Stimulated activated memory B cell treated with anti-CD40 and anti-IgM and Interleukin-4, amounts not matched to agents 10 μg/mL and 1 μg/mL and 100 μg/mL, for 72 hours (primary cell): Measurements from ENCODE around the gene VLDLR.

Experiments used
- ATAC-seq: fragments of 150-1000 bp; cut with Tn5 transposase; 2 replicates; pipeline ENCODE4 v1.10.0; 2021
- H3K27ac Mint-ChIP-seq: one replicate; pipeline ENCODE4 v1.8.0; 2022; ENCODE audit warnings: mild to moderate bottlenecking, mixed read lengths
- H3K27me3 Mint-ChIP-seq: one replicate; pipeline ENCODE4 v1.8.0; 2022; ENCODE audit warnings: mixed read lengths
- H3K36me3 Mint-ChIP-seq: one replicate; pipeline ENCODE4 v1.8.0; 2022; ENCODE audit warnings: mixed read lengths
- H3K4me1 Mint-ChIP-seq: one replicate; pipeline ENCODE4 v1.8.0; 2022; ENCODE audit warnings: mixed read lengths
- H3K4me3 Mint-ChIP-seq: one replicate; pipeline ENCODE4 v1.8.0; 2022; ENCODE audit warnings: mild to moderate bottlenecking, moderate library complexity, mixed read lengths
- H3K9me3 Mint-ChIP-seq: one replicate; pipeline ENCODE4 v1.8.0; 2022; ENCODE audit warnings: mixed read lengths

Gene VLDLR

DNA sequence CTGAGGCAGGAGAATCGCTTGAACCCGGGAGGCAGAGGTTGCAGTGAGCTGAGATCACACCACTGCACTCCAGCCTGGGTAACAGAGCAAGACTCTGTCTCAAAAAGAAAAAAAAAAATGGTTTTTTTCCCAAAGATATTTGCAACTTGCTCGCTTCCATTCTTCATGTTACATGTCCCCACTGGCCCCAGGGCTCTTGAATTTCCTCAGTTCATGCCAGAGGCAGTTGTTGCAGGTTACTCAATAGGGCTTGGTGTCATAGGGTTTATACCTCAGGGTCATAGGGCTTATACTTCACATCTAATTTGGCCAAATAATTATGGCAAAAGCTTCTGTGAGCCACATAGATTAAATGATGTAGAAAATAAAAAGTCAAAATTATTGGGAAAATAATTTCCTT is 51.6 kb downstream of the VLDLR start:
- H3K27ac Mint-ChIP-seq, result no peak overlapping the region
- no peaks in the 10 kb centered on the region for H3K27me3 Mint-ChIP-seq
- ATAC-seq, result no peak
- H3K36me3 Mint-ChIP-seq, result no peaks in the 10 kb centered on the region
- H3K4me1 Mint-ChIP-seq, result no peaks in the 10 kb centered on the region
- H3K4me3 Mint-ChIP-seq, result no peak overlapping the region
- no peaks in the 10 kb centered on the region for H3K9me3 Mint-ChIP-seq

GRCh38 chr9:2674141-2674824 is 52.7 kb downstream of the VLDLR start:
- Mint-ChIP-seq H3K4me3 (no peak overlapping the region), H3K4me1 (no peaks in the 10 kb centered on the region), H3K9me3 (no peaks in the 10 kb centered on the region), H3K36me3 (no peaks in the 10 kb centered on the region), H3K27ac (no peak overlapping the region), H3K27me3 (no peaks in the 10 kb centered on the region)
- ATAC-seq, result no peak

- H3K27ac Mint-ChIP-seq, result no peak overlapping the region
- no peak overlapping the region for H3K4me3 Mint-ChIP-seq
- ATAC-seq, result no peak
- no peaks in the 10 kb centered on the region for H3K36me3 Mint-ChIP-seq
- no peaks in the 10 kb centered on the region for H3K4me1 Mint-ChIP-seq
- no peaks in the 10 kb centered on the region for H3K9me3 Mint-ChIP-seq
- no peaks in the 10 kb centered on the region for H3K27me3 Mint-ChIP-seq
These were observed 54.2 kb downstream of the VLDLR start for GRCh38 chr9:2675834-2676233.

GRCh38 chr9:2676466-2676865 is 54.9 kb downstream of the VLDLR start:
- Mint-ChIP-seq H3K27me3 (no peaks in the 10 kb centered on the region), H3K27ac (no peak overlapping the region), H3K36me3 (no peaks in the 10 kb centered on the region)

GRCh38 chr9:2677915-2678889 is 56.6 kb downstream of the VLDLR start:
- H3K4me1 Mint-ChIP-seq, result no peaks in the 10 kb centered on the region
- no peak overlapping the region for H3K27ac Mint-ChIP-seq
- no peak overlapping the region for H3K4me3 Mint-ChIP-seq
- H3K36me3 Mint-ChIP-seq, result no peaks in the 10 kb centered on the region
- no peaks in the 10 kb centered on the region for H3K27me3 Mint-ChIP-seq
- ATAC-seq, result no peak
- no peaks in the 10 kb centered on the region for H3K9me3 Mint-ChIP-seq

More at GRCh38 chr9:2676466-2676865, 54.9 kb downstream of the VLDLR start:
- no peak for ATAC-seq
- Mint-ChIP-seq H3K9me3 (no peaks in the 10 kb centered on the region), H3K4me1 (no peaks in the 10 kb centered on the region), H3K4me3 (no peak overlapping the region)

- Mint-ChIP-seq H3K27me3 (no peaks in the 10 kb centered on the region), H3K27ac (no peak overlapping the region), H3K4me1 (no peaks in the 10 kb centered on the region), H3K9me3 (no peaks in the 10 kb centered on the region), H3K4me3 (no peak overlapping the region), H3K36me3 (no peaks in the 10 kb centered on the region)
- ATAC-seq, result no peak
These were observed 57.4 kb downstream of the VLDLR start for GRCh38 chr9:2679011-2679410.

DNA sequence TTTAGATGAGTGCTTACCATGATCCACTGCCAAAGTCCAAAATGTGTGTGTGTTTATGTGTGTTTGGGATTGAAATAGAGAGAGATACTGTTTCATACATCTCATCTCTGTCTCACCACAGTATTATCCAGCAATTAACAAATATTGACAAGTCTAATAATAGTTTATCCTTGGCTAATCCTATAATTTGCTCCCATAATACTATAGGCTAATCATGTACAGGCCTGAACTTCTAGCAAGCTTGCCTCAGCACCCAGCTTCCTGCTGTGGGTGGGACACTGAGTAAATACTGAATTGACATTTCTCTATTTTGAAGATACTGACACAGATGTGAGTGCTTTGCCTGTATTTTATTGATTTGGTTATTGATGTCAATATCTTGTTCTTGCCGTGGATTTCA is 60.4 kb downstream of the VLDLR start:
- ATAC-seq, result no peak
- no peak overlapping the region for H3K27ac Mint-ChIP-seq
- H3K36me3 Mint-ChIP-seq, result no peaks in the 10 kb centered on the region
- H3K9me3 Mint-ChIP-seq, result no peaks in the 10 kb centered on the region
- no peaks in the 10 kb centered on the region for H3K4me1 Mint-ChIP-seq
- no peak overlapping the region for H3K4me3 Mint-ChIP-seq
- no peaks in the 10 kb centered on the region for H3K27me3 Mint-ChIP-seq

DNA sequence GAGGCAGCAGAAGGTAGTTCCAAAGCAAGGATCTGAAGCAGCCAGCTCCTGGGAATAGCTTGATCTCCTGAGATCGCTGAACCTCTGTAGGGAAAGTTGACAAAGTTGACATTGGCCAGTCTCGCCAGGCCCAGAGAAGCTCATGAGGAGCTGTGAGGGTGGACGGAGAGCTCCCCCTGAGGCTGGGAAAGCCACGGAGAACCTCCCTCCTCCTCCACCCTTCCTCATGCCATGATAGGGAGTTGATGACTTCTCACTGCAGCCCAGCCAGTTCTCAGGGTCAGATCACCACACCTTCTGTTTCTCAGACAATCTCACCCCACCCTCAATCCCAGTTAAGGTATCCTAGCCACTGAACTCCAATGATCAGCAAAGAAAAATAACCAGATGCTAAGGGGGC is 65.3 kb downstream of the VLDLR start:
- H3K27me3 Mint-ChIP-seq, result no peaks in the 10 kb centered on the region
- H3K9me3 Mint-ChIP-seq, result no peaks in the 10 kb centered on the region
- no peak for ATAC-seq
- H3K4me1 Mint-ChIP-seq, result no peaks in the 10 kb centered on the region
- no peak overlapping the region for H3K4me3 Mint-ChIP-seq
- no peak overlapping the region for H3K27ac Mint-ChIP-seq
- H3K36me3 Mint-ChIP-seq, result no peaks in the 10 kb centered on the region

GRCh38 chr9:2688636-2689035 is 67.0 kb downstream of the VLDLR start:
- Mint-ChIP-seq H3K4me1 (no peaks in the 10 kb centered on the region), H3K27me3 (no peaks in the 10 kb centered on the region), H3K4me3 (no peak overlapping the region), H3K36me3 (no peaks in the 10 kb centered on the region), H3K27ac (no peak overlapping the region), H3K9me3 (no peaks in the 10 kb centered on the region)
- ATAC-seq, result no peak

- H3K36me3 Mint-ChIP-seq, result peaks cover 6% of the 10 kb centered on the region
- no peaks in the 10 kb centered on the region for H3K9me3 Mint-ChIP-seq
- no peak for ATAC-seq
- no peak overlapping the region for H3K27ac Mint-ChIP-seq
- H3K4me3 Mint-ChIP-seq, result no peak overlapping the region
- no peaks in the 10 kb centered on the region for H3K4me1 Mint-ChIP-seq
- H3K27me3 Mint-ChIP-seq, result no peaks in the 10 kb centered on the region
These were observed 69.6 kb downstream of the VLDLR start for GRCh38 chr9:2691212-2691611.

GRCh38 chr9:2691626-2692025 is 70.0 kb downstream of the VLDLR start:
- Mint-ChIP-seq H3K27me3 (no peaks in the 10 kb centered on the region), H3K4me3 (no peak overlapping the region), H3K9me3 (no peaks in the 10 kb centered on the region), H3K27ac (no peak overlapping the region), H3K4me1 (no peaks in the 10 kb centered on the region), H3K36me3 (peaks cover 6% of the 10 kb centered on the region)
- no peak for ATAC-seq

DNA sequence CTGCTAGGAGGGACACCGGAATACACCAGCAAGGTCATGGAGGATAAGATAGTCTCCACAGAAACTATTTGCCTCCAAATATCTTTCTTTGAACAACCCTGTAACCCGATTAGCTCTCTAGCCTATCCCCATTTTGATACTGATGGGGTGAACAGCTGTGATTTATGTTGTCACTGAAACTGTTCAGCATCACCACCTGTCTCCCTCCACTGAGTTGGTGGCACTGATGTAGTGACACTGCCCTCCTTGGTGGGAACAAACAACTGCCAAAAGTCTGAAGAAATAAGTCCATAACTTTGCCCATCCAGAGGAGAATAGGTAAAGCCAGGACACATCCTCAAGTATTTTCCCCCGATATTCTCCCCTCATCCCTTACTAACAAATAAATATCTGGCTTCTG is 71.5 kb downstream of the VLDLR start:
- ATAC-seq, result no peak
- Mint-ChIP-seq H3K36me3 (peaks cover 6% of the 10 kb centered on the region), H3K4me1 (peaks cover 10% of the 10 kb centered on the region), H3K4me3 (no peak overlapping the region), H3K9me3 (no peaks in the 10 kb centered on the region), H3K27me3 (no peaks in the 10 kb centered on the region), H3K27ac (no peak overlapping the region)

DNA sequence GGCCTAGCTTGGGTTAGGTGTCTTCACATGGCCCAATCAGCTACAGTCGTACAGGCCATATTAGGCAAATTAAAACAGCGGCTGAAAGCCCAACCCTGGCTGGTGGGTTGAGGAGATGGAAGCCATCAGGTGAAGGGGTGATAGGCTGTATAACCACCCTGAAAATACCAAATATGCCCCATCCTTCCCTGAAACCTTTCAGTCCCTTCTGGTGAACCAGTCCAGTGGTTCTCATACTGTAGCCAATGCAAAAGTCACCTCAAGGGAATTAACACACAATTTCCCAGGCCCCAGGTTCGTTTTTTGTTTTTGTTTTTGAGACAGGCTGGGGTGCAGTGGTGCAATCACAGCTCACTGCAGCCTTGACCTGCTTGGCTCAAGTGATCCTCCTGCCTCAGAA is 75.9 kb downstream of the VLDLR start:
- Mint-ChIP-seq H3K27me3 (no peaks in the 10 kb centered on the region), H3K4me1 (peaks cover 11% of the 10 kb centered on the region), H3K36me3 (peaks cover 18% of the 10 kb centered on the region), H3K9me3 (no peaks in the 10 kb centered on the region), H3K4me3 (no peak overlapping the region), H3K27ac (no peak overlapping the region)
- ATAC-seq, result peak; percentile 87

DNA sequence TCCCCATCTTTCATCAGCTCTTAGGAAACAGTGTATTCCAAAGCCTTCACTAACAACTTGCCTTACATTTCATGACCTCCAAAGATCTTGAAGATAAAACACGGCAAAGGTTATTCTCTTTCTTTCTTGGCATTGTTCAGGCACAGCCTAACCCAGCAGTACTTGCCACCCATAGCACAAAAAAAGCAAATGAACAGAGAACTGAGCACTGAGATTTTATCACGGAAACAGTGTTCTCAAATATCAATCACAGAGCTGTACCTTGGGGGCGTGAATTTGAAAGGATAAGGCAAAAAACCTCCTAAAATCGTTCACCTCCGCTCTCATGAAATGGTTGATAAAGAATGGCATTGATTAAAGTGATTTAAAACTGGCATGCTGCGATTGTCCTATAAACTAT is 78.8 kb downstream of the VLDLR start:
- Mint-ChIP-seq H3K4me3 (no peak overlapping the region), H3K4me1 (peaks cover 11% of the 10 kb centered on the region), H3K27me3 (no peaks in the 10 kb centered on the region), H3K36me3 (peaks cover 12% of the 10 kb centered on the region), H3K9me3 (no peaks in the 10 kb centered on the region), H3K27ac (no peak overlapping the region)
- no peak for ATAC-seq

- no peaks in the 10 kb centered on the region for H3K9me3 Mint-ChIP-seq
These were observed 79.4 kb downstream of the VLDLR start for GRCh38 chr9:2700909-2701550.

More at GRCh38 chr9:2700909-2701550, 79.4 kb downstream of the VLDLR start:
- H3K4me1 Mint-ChIP-seq, result peaks cover 11% of the 10 kb centered on the region
- H3K27ac Mint-ChIP-seq, result no peak overlapping the region
- H3K36me3 Mint-ChIP-seq, result peaks cover 12% of the 10 kb centered on the region
- no peaks in the 10 kb centered on the region for H3K27me3 Mint-ChIP-seq
- ATAC-seq, result no peak
- no peak overlapping the region for H3K4me3 Mint-ChIP-seq
